GM23248 (cell line): ENCODE data around the gene FSCN2.

Experiments used
- EZH2 ChIP-seq: fragments of 200-600 bp; sonication (generic); IDR thresholded peaks from 2 replicates; pipeline ENCODE4 v1.6.1; 2018; ENCODE audit warnings: antibody characterized with exemption, mild to moderate bottlenecking; ENCODE audit not compliant: insufficient read depth, poor library complexity, severe bottlenecking
- EZH2phosphoT487 ChIP-seq: fragments of 200-600 bp; sonication (generic); IDR thresholded peaks from 2 replicates; pipeline ENCODE4 v1.6.1; 2018; ENCODE audit warnings: antibody characterized with exemption, moderate library complexity, mild to moderate bottlenecking, low read depth; ENCODE audit not compliant: insufficient read depth

DNA sequence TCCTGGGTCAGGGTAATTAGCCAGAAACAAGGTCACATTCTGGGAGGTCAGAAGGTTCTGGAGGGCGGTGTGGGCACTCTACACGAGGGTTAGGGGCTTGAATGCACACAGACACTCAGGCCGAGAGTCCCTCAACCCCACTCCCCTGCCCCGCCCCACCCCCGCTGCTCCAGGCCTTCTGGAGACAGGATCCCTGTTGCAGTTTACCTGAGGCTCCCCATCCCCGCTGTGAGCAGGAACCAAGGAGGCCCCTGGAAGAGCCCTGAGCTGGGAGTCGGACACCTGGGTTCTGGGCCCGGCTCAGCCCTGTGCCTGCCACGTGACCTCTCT is 11.2 kb upstream of the FSCN2 start:
- TF ChIP-seq EZH2 (no peak), EZH2phosphoT487 (no peak)
